Measurements from ENCODE around the gene PI4KA. TPM values are rescaled to one million over a fixed set of nuclear protein-coding genes. Genes with fewer than 3 reads are reported as not detected.

The PI4KA gene
- total and polyA plus RNA-seq, 2 experiments from 2014 or later, result 83.7 to 85.2 TPM

DNA sequence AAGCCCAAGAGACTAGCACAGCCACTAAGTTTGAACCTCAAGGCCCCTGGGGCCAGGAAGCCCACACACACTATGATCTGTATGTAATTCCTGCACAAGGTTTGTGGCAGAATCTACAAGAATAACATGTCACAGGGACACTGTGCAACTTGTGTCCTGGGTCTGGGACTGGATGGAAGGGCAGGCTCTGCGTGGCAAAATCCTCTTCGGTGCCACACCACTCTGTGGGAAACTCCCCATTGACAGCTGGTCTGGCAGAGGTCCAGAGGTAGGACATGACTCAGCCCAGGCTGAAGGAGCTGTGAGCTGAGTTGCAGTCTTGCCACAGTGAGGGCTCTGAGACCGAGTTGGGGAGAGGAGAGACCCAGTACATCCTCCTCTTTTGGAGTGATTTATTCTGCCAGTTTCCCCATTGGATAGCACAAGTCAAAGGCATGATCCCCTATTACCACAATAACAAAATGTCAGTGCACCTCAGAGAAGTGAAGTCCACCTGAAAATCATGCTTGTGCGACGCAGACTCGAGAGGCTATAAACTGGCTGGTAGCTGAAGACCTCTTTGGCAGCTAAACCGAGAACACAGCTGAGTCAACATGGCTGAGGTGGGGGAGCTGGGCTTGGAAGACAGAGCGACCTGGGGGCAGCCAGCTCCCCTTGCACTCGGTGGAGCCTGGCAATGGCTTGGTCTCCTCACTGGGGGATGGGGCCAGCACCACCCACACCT is 108.0 kb downstream of the PI4KA start:
- peak overlapping the region; percentile 45 for H3K27ac ChIP-seq

DNA sequence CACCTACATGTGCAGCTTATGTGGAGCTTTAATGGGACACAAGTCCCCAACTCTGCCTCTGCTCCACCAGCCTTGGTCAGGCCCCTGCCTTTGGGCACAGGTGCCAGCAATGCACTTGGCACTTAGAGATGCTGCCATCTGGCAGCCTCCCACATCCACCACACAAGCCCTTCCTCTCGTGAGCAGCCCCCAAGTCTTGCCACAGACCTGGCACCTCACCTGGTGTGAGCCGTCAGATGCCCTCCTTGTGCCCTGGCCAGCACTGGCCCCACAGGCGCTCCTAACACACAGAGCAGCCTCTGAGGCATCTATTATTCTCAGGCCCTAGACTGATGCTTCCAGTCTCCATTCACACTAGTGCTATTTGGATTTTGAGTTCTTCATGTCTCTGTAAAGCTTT is 109.2 kb downstream of the PI4KA start:
- DNase-seq (ENCODE audit: low read depth in 1 of 2, low spot score in 1 of 2), result no peak
- H3K36me3 ChIP-seq, result no peaks in the 10 kb centered on the region
- TF ChIP-seq, protein P1, sequence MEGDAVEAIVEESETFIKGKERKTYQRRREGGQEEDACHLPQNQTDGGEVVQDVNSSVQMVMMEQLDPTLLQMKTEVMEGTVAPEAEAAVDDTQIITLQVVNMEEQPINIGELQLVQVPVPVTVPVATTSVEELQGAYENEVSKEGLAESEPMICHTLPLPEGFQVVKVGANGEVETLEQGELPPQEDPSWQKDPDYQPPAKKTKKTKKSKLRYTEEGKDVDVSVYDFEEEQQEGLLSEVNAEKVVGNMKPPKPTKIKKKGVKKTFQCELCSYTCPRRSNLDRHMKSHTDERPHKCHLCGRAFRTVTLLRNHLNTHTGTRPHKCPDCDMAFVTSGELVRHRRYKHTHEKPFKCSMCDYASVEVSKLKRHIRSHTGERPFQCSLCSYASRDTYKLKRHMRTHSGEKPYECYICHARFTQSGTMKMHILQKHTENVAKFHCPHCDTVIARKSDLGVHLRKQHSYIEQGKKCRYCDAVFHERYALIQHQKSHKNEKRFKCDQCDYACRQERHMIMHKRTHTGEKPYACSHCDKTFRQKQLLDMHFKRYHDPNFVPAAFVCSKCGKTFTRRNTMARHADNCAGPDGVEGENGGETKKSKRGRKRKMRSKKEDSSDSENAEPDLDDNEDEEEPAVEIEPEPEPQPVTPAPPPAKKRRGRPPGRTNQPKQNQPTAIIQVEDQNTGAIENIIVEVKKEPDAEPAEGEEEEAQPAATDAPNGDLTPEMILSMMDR (IDR thresholded peaks at IDR 0.05; ENCODE audit: low read depth, low read length), result no peak
- no peaks in the 10 kb centered on the region for H3K27me3 ChIP-seq
- no peak overlapping the region for H3K4me3 ChIP-seq
- H3K4me1 ChIP-seq (ENCODE audit: low read depth), result peaks cover 27% of the 10 kb centered on the region
- H3K27ac ChIP-seq, result peak overlapping the region; percentile 98
- H3K9me3 ChIP-seq (ENCODE audit: low read depth), result no peaks in the 10 kb centered on the region

More for the DNA sequence above, 108.0 kb downstream of the PI4KA start:
- H3K9me3 ChIP-seq (ENCODE audit: low read depth), result no peaks in the 10 kb centered on the region
- DNase-seq (ENCODE audit: low read depth in 1 of 2, low spot score in 1 of 2), result peak; percentile 22 to 84
- no peaks in the 10 kb centered on the region for H3K27me3 ChIP-seq
- peaks cover 27% of the 10 kb centered on the region for H3K4me1 ChIP-seq (ENCODE audit: low read depth)
- H3K36me3 ChIP-seq, result no peaks in the 10 kb centered on the region
- no peak overlapping the region for H3K4me3 ChIP-seq
- TF ChIP-seq, protein P1 (IDR thresholded peaks at IDR 0.05; ENCODE audit: low read depth, low read length), result no peak

DNA sequence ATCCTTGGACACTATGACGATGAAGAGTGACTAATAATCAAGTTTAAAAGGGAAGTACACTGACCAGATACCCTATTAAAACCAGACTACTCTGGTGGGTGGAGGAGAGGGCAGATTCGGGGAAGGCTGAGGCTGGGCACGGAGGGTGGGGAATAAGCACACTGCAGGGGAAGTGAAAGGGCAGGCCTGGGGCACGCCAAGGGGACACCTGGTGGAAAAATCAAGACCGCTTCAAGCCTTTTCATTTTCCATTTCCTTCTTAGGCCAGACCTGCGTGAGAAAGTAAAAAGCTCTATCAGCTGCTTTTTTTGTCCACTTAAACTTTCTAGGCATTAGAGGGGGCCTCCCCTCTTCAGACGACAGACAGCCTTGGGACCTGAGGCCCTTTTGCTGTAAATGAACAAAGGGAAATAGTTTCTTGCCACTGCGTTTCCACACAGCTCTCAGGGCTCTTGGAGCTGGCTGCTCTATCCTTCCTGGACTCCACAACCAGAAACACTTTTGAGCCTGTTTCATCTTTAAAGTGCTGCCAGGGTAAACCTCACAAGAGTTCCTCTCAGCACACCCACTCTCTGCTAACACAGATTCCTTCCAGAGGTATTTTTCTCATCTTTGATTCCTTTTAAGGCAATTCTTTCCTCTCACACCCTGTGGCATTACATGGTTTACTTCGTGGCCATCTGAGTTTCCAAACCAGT is 109.7 kb downstream of the PI4KA start:
- Histone ChIP-seq H3K9me3 (ENCODE audit: low read depth) (no peaks in the 10 kb centered on the region), H3K27me3 (no peaks in the 10 kb centered on the region), H3K36me3 (no peaks in the 10 kb centered on the region), H3K4me1 (ENCODE audit: low read depth) (peaks cover 27% of the 10 kb centered on the region), H3K27ac (peak overlapping the region; percentile 98), H3K4me3 (no peak overlapping the region)
- peak; percentile 13 to 53 for DNase-seq (ENCODE audit: low read depth in 1 of 2, low spot score in 1 of 2)
- TF ChIP-seq, protein P1 (IDR thresholded peaks at IDR 0.05; ENCODE audit: low read depth, low read length), result no peak

DNA sequence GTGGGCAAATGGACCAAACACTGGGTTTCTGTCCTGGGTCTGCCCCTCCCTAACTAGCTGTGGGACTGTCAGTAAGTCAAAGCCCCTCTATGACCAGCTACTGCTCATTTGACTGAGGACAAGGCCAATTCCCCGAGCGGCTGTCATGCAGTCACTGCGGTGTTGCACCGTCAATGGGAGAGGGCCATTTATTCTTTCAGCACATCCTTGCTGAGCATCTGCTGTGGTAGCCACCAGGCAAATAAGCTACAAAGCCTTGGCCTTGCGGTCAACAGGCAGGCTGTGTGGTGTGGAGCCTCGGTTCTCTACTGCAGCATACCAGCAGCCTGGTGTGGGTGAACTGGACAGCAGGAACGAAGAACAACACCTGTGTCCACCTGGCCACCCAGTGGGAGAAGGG is 110.5 kb downstream of the PI4KA start:
- Histone ChIP-seq H3K9me3 (ENCODE audit: low read depth) (no peaks in the 10 kb centered on the region), H3K36me3 (no peaks in the 10 kb centered on the region), H3K27me3 (no peaks in the 10 kb centered on the region), H3K4me3 (no peak overlapping the region), H3K4me1 (ENCODE audit: low read depth) (peaks cover 27% of the 10 kb centered on the region), H3K27ac (peak overlapping the region; percentile 98)
- TF ChIP-seq, protein P1 (IDR thresholded peaks at IDR 0.05; ENCODE audit: low read depth, low read length), result no peak
- DNase-seq (ENCODE audit: low read depth in 1 of 2, low spot score in 1 of 2), result no peak

DNA sequence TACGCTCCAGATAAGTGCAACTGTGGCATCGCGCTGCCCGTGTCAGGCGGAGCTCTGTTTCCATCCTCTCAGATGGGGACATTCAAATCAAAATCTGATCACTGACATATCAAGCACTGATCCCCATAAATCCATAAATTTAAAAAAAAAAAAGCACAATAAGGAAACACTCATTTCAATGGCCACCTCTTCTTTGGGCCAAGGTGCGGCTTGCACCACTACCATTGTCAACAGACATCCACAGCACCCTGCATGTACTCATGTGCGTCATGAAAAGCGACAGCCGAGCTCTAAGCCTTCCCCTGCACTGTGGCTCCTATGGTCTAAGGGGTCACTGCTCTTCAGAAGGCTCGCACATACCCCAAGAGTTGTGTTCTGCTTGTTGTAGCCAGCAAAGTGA is 111.4 kb downstream of the PI4KA start:
- DNase-seq (ENCODE audit: low read depth in 1 of 2, low spot score in 1 of 2), result no peak
- Histone ChIP-seq H3K27ac (no peak overlapping the region), H3K9me3 (ENCODE audit: low read depth) (no peaks in the 10 kb centered on the region), H3K36me3 (no peaks in the 10 kb centered on the region), H3K27me3 (no peaks in the 10 kb centered on the region), H3K4me3 (no peak overlapping the region), H3K4me1 (ENCODE audit: low read depth) (peaks cover 27% of the 10 kb centered on the region)
- TF ChIP-seq, protein P1 (IDR thresholded peaks at IDR 0.05; ENCODE audit: low read depth, low read length), result no peak

All from cardiac muscle cell (in vitro differentiated cells and primary cell).